ENCODE data around the gene BORCS5.
A peak's percentile ranks its signal among the peaks of the same experiment; 100 is the strongest.

The BORCS5 gene

GRCh38 chr12:12353276-12353675, 3.6 kb upstream of the BORCS5 start:
- no peak for DNase-seq (ENCODE audit: low spot score)

DNA sequence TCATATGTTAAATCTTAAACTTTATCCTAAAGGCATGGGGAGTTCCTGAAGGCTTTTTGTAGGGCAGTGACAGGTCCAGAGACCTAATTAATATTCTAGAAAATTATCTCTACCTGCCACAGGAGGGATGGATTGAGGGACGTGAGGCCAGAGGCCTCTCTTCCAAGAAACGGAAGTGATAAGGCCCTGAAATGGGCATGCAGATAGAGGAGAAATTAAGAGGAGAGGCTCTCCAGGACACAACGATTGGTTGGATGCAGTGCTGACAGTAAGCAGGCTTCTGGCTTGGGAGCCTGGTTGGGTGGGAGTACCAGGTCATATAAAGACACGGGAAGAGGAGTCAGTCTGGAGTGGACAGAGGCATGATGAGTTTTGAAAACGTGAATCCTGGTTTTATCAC, 3.1 kb upstream of the BORCS5 start:
- no peak for DNase-seq (ENCODE audit: low spot score)

DNA sequence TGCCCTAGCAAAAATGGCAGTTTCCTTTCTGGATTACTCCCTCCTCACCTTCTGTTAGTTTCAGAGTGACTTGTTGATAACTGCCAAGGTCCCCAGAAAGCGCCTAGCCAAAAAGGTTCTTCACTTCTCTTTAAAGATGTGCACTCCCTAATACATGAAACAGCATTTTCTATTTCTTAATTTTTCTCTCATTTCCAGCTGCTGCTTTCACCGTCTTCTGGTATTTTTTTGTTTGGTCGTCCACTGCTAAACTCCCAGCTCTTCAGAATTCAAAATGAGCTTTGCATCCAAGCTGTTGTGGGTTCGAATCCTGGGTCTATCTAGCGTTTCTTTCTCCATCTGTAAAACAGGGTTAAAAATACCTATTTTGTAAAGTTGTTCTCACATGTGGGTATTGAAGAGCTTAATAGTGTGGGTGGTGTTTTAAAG, 397 bp upstream of the BORCS5 start:
- no peak for DNase-seq (ENCODE audit: low spot score)

GRCh38 chr12:12357719-12358461, 1.0 kb downstream of the BORCS5 start:
- no peak for DNase-seq (ENCODE audit: low spot score)

DNA sequence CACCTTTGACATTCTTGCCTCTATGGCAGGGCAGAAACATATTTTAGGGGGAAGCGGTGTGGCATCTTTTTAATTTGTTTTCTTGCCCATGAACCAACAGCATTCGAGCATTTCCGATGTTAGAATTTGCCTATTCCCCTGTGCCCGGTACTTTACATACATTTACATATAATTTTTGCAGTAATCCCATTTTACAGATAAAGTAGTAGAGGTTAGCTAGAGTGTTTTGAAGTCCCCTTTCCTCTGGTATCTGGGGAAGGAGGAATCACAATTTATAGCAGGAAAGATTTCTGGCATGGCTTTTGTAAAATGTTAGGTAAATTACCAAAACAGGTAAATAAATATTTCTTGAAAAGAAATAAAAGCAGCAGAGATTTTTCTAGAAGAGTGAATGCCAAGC, 1.6 kb downstream of the BORCS5 start:
- DNase-seq (ENCODE audit: low spot score): no peak

- no peak for DNase-seq (ENCODE audit: low spot score)
These were observed 8.0 kb downstream of the BORCS5 start for GRCh38 chr12:12364787-12365445.

DNA sequence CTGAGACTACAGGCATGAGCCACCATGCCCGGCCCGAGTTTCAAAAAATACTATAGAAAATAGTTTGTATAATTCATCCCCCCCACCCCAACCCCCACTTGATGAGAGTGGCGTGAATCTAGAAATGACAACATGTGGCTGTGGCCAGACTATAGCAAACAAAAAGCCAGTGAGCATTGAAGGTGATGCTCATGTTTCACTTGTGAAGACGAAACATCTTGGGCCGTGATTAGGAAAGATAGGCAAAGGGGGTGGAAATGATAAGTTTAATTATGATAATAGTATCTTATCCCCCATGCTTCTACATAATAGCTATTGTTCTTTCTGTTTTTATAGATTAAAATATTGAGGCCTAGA, 8.5 kb downstream of the BORCS5 start:
- no peak for DNase-seq (ENCODE audit: low spot score)

DNA sequence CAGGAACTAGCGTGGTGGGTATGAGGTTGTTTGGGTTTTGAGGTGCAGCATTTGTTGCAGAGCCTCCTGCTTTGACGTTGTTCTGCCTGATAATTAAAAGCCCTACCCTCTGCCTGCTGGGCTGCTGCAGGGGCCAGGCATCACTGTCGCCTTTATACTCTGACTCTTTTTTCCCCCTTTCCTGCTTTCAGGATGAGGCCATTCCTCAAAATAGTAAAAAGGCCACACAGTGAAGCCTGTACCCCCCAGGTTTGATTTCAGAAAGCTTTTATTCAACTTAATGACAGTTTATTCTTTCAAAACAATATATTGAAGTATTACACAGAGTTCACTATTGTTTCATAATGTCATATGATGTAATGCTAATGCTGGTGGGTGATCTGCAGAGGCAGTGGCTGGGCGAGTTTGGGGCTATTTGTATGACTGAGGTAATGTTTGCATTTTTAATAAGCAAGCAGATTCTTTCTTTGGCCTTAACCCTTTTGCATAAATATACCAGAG, 9.1 kb downstream of the BORCS5 start:
- no peak for DNase-seq (ENCODE audit: low spot score)

- DNase-seq (ENCODE audit: low spot score): no peak
These were observed 10.0 kb downstream of the BORCS5 start for GRCh38 chr12:12366701-12367481.

DNA sequence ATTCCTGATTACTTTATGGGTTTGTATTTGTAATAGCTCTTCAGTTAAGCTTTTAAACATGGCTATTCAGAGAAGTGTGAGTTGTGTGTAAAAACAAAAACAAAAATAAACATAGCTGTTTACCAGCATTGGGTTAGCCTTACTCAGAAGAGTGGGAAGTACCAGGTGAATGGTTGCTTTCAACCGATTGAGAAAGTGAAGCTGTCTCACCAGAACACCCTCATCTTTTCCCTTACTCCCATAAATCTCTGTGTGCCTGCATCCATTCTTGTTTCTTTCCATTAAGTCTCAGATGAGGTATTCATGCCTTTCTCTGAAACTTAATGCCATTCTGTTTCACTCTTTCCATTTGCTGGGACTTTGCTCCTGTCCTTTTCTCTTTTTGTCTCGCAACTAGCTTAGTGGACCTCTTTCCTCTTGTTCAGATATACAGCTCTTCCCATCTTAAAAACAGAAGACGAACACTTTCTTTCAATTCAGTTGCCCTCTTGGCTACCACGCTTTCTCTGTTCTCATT, 10.7 kb downstream of the BORCS5 start:
- DNase-seq (ENCODE audit: low spot score): no peak

DNA sequence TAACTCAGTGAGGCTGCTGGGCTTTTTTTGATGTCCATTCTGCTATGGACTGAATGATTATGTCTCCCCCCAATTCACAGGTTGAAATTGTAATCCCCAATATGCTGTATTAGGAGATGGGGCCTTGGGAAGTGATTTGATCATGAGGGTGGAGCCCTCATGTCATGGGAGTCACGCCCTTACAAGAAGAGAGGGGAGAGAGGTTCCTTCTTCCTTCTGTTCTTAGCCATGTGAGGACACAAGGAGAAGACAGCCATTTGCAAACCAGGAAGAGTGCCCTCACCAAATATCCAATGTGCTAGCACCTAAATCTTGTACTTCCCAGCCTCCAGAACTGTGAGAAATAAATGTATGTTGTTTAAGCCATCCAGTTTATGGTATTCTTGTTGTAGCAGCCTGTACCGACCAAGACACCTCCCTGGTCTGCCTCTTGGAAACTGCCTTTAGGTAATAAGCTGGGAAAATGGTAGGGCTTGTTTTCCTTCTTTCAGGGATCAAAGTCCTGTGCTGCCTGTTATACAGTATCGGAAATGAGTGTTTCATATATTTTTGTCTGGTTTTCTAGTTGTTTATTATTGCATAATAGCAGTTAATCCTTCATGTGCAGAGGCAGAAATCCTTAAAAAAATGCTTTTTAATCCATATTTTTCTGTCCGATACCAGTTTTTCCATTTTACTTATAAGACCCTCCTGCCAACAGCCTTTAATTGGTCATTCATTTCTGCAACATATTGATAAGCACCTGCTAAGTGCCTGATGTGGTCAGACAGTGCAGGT, 16.3 kb downstream of the BORCS5 start:
- no peak for DNase-seq (ENCODE audit: low spot score)

DNA sequence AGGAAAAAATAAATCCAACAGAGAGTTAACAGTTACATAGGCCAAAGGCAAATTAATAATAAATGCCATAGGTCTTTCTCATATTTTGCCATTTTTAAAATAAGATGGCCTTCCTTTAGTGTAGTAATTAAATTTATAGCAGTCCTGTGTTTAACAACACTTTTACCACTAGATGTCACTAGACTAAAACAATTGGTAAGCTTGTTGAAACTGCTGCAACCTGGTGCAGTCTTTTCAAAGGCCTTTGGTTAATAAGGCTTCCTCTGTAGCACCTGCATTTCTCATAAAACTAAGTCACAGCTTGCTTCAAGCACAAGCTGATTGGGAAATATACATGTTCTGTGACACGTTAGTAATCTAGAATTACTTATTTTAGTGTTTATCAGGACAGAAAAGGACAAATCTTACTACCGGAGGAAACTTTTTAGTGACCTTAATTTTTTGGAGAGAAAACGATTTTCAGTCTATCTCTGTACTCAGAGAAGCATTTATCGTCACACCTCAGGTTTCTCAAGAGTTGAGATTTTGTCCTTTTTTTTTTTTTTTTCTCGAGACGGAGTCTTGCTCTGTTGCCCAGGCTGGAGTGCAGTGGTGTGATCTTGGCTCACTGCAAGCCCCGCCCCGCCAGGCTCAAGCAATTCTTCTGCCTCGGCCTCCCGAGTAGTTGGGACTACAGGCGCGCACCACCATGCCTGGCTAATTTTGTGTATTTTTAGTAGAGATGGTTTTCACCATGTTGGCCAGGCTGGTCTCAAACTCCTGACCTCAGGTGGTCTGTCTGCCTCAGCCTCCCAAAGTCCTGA, 20.0 kb downstream of the BORCS5 start:
- peak; percentile 81 for DNase-seq (ENCODE audit: low spot score)

DNA sequence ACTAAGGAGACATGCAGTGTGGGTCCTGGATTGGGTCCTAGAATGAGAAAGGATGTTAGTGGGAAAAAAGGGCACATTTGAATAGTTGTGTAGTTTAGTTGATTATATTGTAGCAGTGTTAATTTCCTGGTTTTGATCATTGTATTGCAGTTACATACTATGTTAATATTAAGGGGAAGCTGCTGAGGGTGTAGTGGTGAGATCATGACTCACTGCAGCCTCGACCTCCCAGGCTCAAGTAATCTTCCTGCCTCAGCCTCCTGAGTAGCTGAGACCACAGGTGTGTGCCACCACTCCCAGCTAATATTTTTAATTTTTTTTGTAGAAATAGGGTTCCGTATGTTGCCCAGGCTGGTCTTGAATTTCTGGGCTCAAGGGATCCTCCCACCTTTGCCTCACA, 21.7 kb downstream of the BORCS5 start:
- DNase-seq (ENCODE audit: low spot score): no peak

GRCh38 chr12:12379831-12380730, 23.2 kb downstream of the BORCS5 start:
- DNase-seq (ENCODE audit: low spot score): no peak

DNA sequence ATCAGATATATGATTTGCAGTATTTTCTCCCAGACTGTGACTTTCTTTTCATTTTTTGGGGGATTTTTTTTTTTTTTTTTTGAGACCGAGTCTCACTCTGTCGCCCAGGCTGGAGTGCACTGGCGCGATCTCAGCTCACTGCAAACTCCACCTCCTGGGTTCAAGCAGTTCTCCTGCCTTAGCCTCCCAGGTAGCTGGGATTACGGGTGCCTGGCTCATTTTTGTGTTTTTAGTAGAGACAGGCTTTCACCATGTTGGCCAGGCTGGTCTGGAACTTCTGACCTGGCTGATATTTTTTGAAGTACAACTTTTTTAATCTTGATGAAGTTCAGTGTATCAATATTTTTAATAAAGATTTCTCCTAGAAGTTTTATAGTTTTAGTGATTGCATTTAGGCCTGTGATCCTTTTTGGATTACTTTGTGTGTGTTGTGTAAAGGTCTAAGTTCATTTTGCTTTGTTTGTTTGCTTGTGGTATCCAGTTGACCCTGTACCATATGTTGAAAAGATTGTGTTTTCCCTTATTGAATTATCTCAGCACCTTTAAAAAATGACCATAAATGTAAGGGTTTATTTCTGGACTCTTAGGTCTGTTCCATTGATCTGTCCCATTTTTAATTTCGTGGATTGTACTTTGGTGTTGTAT, 24.2 kb downstream of the BORCS5 start:
- no peak for DNase-seq (ENCODE audit: low spot score)

- DNase-seq (ENCODE audit: low spot score): no peak
These were observed 25.1 kb downstream of the BORCS5 start for GRCh38 chr12:12381982-12382381.

- no peak for DNase-seq (ENCODE audit: low spot score)
These were observed 27.9 kb downstream of the BORCS5 start for GRCh38 chr12:12384571-12385340.

GRCh38 chr12:12387501-12387900, 30.6 kb downstream of the BORCS5 start:
- peak; percentile 55 for DNase-seq (ENCODE audit: low spot score)

GRCh38 chr12:12392413-12392812, 35.5 kb downstream of the BORCS5 start:
- no peak for DNase-seq (ENCODE audit: low spot score)
